Activated naive CD4-positive, alpha-beta T cell treated with anti-CD3 and anti-CD28 coated beads, Interleukin-2, amount 10 ng/mL, durations not matched to agents 5 hours and 36 hours (primary cell): Measurements from ENCODE around the gene SPO11. TPM values are rescaled to one million over a fixed set of nuclear protein-coding genes. Genes with fewer than 3 reads are reported as not detected.

ENCODE experiments used
- microRNA-seq: library from miRNA; unstranded; fragments of <30 nt; microRNA quantifications from one replicate; pipeline ENCODE4 v1.2.0, GENCODE V29; 2022; ENCODE audit warnings: borderline microRNAs expressed, borderline replicate concordance
- total RNA-seq, 2 experiments: library from RNA; stranded (reverse); gene quantifications; one replicate each; pipeline ENCODE4 v1.2.3, GENCODE V29; 2021

SPO11 gene, protein sequence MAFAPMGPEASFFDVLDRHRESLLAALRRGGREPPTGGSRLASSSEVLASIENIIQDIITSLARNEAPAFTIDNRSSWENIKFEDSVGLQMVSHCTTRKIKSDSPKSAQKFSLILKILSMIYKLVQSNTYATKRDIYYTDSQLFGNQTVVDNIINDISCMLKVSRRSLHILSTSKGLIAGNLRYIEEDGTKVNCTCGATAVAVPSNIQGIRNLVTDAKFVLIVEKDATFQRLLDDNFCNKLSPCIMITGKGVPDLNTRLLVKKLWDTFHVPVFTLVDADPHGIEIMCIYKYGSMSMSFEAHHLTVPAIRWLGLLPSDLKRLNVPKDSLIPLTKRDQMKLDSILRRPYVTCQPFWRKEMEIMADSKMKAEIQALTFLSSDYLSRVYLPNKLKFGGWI
- not detected for total RNA-seq

GRCh38 chr20:57329608-57330221, at the start of gene SPO11:
TSS of gene SPO11 (plus strand) at chr20:57329803. CDS start at chr20:57329868, 65 bp downstream.

GRCh38 chr20:57351042-57351783, 21.6 kb downstream of the SPO11 start, which contains the start of gene RAE1:
TSS of gene RAE1 (plus strand) at chr20:57351255. CDS start at chr20:57354039, 2,784 bp downstream.

GRCh38 chr20:57390604-57391438, 61.2 kb downstream of the SPO11 start, which contains the start of gene RBM38:
TSS of gene RBM38 (plus strand) at chr20:57391396. CDS start at chr20:57391582, 186 bp downstream.

Small RNA genes lying within 50 kb of the gene (microRNA-seq; reads per million reads assigned to microRNA genes)
- gene MIR4325, result not detected

Other genes with a start within 250 kb of the SPO11 start
- not detected for gene BMP7, start 63.2 kb upstream of the SPO11 start, total RNA-seq
- 10 to 100 TPM; 31.1 to 31.9 TPM for gene RAE1, start 21.5 kb downstream of the SPO11 start, total RNA-seq
- gene RBM38, start 61.6 kb downstream of the SPO11 start, total RNA-seq, result 100 to 1,000 TPM; 133 TPM
- gene CTCFL, start 195.3 kb downstream of the SPO11 start, total RNA-seq, result not detected
- gene PCK1, start 231.3 kb downstream of the SPO11 start, total RNA-seq, result not detected